MCF 10A (cell line): ENCODE data around the gene PGBD4. TPM values are rescaled to one million over a fixed set of nuclear protein-coding genes. Genes with fewer than 3 reads are reported as not detected.

ENCODE experiments used
- BruUV-seq: library from RNA; stranded (reverse); fragments of 400-500 nt; replicated peaks from 2 replicates; lab custom pipeline; 2021; lab: Mats Ljungman, UMichigan
- CTCF ChIA-PET: fragments of 300-600 bp; sonication (Branson Sonifier 250); formaldehyde crosslinking; extraction: SDS; loops from one replicate; lab custom pipeline; 2021; ENCODE audit warnings: antibody characterized with exemption, inconsistent platforms; lab: Yijun Ruan, JAX
- POLR2A ChIA-PET: fragments of 300-600, 350-650 bp; sonication (Branson Sonifier 250); formaldehyde crosslinking; extraction: SDS; loops from one replicate; lab custom pipeline; 2020; ENCODE audit warnings: antibody characterized with exemption, inconsistent platforms; lab: Yijun Ruan, JAX
- DNase-seq: peaks from one replicate; pipeline ENCODE4 v3.0.0-alpha.2; 2018; ENCODE audit not compliant: unreplicated experiment
- H3K27ac Mint-ChIP-seq: one replicate; pipeline ENCODE4 v1.8.0; 2022; ENCODE audit warnings: mild to moderate bottlenecking, low read depth, mixed read lengths; ENCODE audit not compliant: unreplicated experiment
- H3K27me3 Mint-ChIP-seq: one replicate; pipeline ENCODE4 v1.8.0; 2022; ENCODE audit warnings: mixed read lengths; ENCODE audit not compliant: insufficient read depth, unreplicated experiment
- H3K36me3 Mint-ChIP-seq: one replicate; pipeline ENCODE4 v1.8.0; 2022; ENCODE audit warnings: mild to moderate bottlenecking, moderate library complexity, mixed read lengths; ENCODE audit not compliant: insufficient read depth, unreplicated experiment
- H3K4me1 Mint-ChIP-seq: one replicate; pipeline ENCODE4 v1.8.0; 2022; ENCODE audit warnings: mixed read lengths; ENCODE audit not compliant: insufficient read depth, unreplicated experiment
- H3K4me3 Mint-ChIP-seq: one replicate; pipeline ENCODE4 v1.8.0; 2022; ENCODE audit warnings: mild to moderate bottlenecking, moderate library complexity, mixed read lengths; ENCODE audit not compliant: unreplicated experiment
- H3K9me3 Mint-ChIP-seq: one replicate; pipeline ENCODE4 v1.8.0; 2022; ENCODE audit warnings: mixed read lengths; ENCODE audit not compliant: unreplicated experiment
- intact Hi-C: fragments of 100-400 bp; cut with micrococcal nuclease; formaldehyde crosslinking; loops from 2 replicates; pipeline ENCODE4 v1.14.1; 2022
- total RNA-seq: library from RNA; stranded (reverse); gene quantifications from 2 replicates; pipeline ENCODE4 v1.2.3, GENCODE V29; 2022
- TF ChIP-seq, protein P1 (sequence below): fragments of 200-600 bp; IDR thresholded peaks from one replicate; pipeline ENCODE4 v1.8.0; 2022; ENCODE audit warnings: antibody characterized with exemption, mild to moderate bottlenecking; ENCODE audit not compliant: unreplicated experiment

Gene PGBD4
- total RNA-seq, 1 experiment from 2014 or later = 2.4 TPM

DNA sequence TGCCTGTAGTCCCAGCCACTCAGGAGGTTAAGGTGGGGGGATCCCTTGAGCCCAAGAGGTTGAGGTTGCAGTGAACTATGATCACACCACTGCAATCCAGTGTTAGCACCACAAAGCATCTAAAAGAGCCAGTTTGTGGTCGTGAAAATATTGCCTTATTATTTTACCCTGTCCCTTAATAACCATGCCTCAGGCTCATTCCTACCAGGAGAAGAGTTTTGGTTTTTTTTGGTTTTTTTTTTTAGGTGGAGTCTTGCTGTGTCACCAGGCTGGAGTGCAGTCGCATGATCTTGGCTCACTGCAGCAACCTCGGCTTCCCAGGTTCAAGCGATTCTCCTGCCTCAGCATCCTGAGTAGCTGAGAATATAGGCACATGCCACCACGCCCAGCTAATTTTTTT is 45.0 kb upstream of the PGBD4 start:
- Mint-ChIP-seq H3K9me3 (no peaks in the 10 kb centered on the region), H3K36me3 (no peaks in the 10 kb centered on the region), H3K4me3 (no peak overlapping the region), H3K4me1 (peaks cover 3% of the 10 kb centered on the region), H3K27ac (no peak overlapping the region), H3K27me3 (no peaks in the 10 kb centered on the region)
- CTCF ChIA-PET = interaction anchor here (0.9 kb wide), 1 partner anchor 154 kb away, joined by 3 read pairs; no protein-coding TSS in a partner anchor
- POLR2A ChIA-PET = no interaction called here
- intact Hi-C loops = no loop called here
- TF ChIP-seq, protein P1, sequence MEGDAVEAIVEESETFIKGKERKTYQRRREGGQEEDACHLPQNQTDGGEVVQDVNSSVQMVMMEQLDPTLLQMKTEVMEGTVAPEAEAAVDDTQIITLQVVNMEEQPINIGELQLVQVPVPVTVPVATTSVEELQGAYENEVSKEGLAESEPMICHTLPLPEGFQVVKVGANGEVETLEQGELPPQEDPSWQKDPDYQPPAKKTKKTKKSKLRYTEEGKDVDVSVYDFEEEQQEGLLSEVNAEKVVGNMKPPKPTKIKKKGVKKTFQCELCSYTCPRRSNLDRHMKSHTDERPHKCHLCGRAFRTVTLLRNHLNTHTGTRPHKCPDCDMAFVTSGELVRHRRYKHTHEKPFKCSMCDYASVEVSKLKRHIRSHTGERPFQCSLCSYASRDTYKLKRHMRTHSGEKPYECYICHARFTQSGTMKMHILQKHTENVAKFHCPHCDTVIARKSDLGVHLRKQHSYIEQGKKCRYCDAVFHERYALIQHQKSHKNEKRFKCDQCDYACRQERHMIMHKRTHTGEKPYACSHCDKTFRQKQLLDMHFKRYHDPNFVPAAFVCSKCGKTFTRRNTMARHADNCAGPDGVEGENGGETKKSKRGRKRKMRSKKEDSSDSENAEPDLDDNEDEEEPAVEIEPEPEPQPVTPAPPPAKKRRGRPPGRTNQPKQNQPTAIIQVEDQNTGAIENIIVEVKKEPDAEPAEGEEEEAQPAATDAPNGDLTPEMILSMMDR = no peak
- BruUV-seq = no TSS peak
- DNase-seq = no peak

GRCh38 chr15:34059476-34059875 is 42.4 kb upstream of the PGBD4 start:
- Mint-ChIP-seq H3K9me3 (no peaks in the 10 kb centered on the region), H3K36me3 (no peaks in the 10 kb centered on the region), H3K4me3 (no peak overlapping the region), H3K4me1 (peaks cover 6% of the 10 kb centered on the region), H3K27ac (no peak overlapping the region), H3K27me3 (no peaks in the 10 kb centered on the region)
- POLR2A ChIA-PET = interaction anchor here (1.1 to 1.5 kb wide), 2 partner anchors 20 to 166 kb away, joined by 4 read pairs; partner anchors contain the start of gene AVEN
- intact Hi-C loops = no loop called here
- TF ChIP-seq, protein P1 = no peak
- CTCF ChIA-PET = interaction anchor here (0.6 to 6.4 kb wide), 4 partner anchors 11 to 281 kb away, joined by 3 to 64 read pairs (median 4); partner anchors contain the start of gene KATNBL1
- DNase-seq = no peak
- BruUV-seq = no TSS peak

GRCh38 chr15:34059946-34060345 is 41.9 kb upstream of the PGBD4 start:
- CTCF ChIA-PET = interaction anchor here (0.6 to 6.4 kb wide), 8 partner anchors 8 to 527 kb away, joined by 3 to 64 read pairs (median 4); partner anchors contain the start of gene KATNBL1
- Mint-ChIP-seq H3K27ac (no peak overlapping the region), H3K4me1 (peaks cover 6% of the 10 kb centered on the region), H3K9me3 (no peaks in the 10 kb centered on the region), H3K36me3 (no peaks in the 10 kb centered on the region), H3K27me3 (no peaks in the 10 kb centered on the region), H3K4me3 (no peak overlapping the region)
- POLR2A ChIA-PET = interaction anchor here (1.1 to 1.6 kb wide), 3 partner anchors 21 to 166 kb away, joined by 4 to 5 read pairs (median 4); partner anchors contain the start of genes AVEN, EMC7 and PGBD4
- BruUV-seq = no TSS peak
- intact Hi-C loops = no loop called here
- TF ChIP-seq, protein P1 = no peak
- no peak for DNase-seq

GRCh38 chr15:34064438-34064837 is 37.4 kb upstream of the PGBD4 start:
- Mint-ChIP-seq H3K27ac (no peak overlapping the region), H3K27me3 (no peaks in the 10 kb centered on the region), H3K9me3 (no peaks in the 10 kb centered on the region), H3K4me1 (peaks cover 6% of the 10 kb centered on the region), H3K36me3 (no peaks in the 10 kb centered on the region), H3K4me3 (no peak overlapping the region)
- CTCF ChIA-PET = interaction anchor here (0.7 to 6.4 kb wide), 7 partner anchors 13 to 899 kb away, joined by 3 to 64 read pairs (median 5); partner anchors contain the start of gene KATNBL1
- BruUV-seq = no TSS peak
- POLR2A ChIA-PET = interaction anchor here (2.6 kb wide), 1 partner anchor 145 kb away, joined by 14 read pairs; the partner anchor contains the start of gene KATNBL1
- intact Hi-C loops = no loop called here
- DNase-seq = no peak
- TF ChIP-seq, protein P1 = no peak
